GM10847 (cell line): ENCODE measurements around the gene ZNRD2.

Experiments used
- POLR2A ChIP-seq: IDR thresholded peaks from 2 replicates; pipeline ENCODE4 v1.6.1; 2011; ENCODE audit not compliant: insufficient read length; ENCODE audit errors: extremely low read depth

Gene ZNRD2

DNA sequence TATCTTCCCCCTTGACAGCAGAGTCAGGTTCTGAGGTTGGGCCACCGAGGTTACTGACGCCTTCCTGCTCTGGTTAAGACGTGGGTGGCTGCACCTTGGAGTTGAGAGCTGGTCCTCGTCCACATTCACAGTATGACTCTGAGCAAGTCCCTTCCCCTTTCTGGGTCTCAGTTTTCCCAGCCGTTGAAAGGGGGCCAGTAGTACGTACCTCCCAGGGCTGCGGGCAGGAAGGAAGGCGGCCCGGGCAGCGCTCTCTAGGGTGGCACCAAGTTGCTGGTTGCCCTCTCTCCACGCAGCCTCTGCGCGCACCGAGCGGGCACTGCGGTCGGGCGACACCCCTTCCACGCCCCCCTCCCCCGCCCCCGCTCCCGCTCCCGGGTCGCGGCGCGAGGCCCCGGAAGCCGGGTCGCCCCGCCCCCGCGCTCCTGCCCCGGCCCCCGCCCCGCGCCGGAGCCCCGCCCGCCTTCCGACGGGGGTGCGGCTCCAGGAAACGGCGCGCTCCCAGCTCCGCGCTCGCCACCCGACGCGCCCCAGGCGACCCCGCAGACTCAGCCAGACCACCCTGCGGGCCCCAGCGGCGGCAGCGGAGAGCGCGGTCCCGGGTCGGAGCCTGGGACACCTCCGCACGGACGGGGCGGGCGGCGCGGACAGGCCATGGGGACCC, 5.4 kb downstream of the ZNRD2 start, which contains the start of gene EHBP1L1:
Gene EHBP1L1 (plus strand): TSS at position 486 of the 664 bp plus-strand sequence. CDS start 250 bp downstream, outside the sequence.
- peak; percentile 26 for TF ChIP-seq POLR2A

DNA sequence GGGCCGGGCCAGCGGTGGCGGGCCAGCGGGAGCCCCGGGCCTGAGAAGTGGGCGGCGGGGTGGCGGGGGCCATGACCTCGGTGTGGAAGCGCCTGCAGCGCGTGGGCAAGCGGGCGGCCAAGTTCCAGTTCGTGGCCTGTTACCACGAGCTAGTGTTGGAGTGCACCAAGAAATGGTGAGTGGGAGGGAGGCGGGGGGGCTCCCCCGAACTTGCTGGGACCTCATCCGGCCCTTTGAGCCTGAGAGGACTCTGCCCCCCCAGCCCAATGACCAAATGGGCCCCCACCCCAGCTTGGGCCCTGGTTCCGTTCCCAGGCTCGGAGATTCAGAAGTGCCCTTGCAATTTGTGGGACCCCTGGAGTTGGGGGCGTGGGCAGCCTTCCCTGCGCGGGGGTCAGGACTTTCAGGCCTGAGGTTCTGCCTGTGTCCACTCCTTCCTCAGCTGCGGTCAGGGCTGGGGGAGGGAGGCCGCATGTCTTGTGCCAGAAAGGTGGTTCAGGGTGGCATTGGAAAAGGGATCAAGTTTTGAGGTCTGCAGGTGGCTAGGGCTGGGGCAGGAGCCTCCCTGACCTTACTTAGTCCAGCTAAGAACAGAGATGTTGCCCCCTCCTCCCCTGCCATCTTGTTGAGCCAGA, 6.1 kb downstream of the ZNRD2 start:
- TF ChIP-seq POLR2A = no peak

DNA sequence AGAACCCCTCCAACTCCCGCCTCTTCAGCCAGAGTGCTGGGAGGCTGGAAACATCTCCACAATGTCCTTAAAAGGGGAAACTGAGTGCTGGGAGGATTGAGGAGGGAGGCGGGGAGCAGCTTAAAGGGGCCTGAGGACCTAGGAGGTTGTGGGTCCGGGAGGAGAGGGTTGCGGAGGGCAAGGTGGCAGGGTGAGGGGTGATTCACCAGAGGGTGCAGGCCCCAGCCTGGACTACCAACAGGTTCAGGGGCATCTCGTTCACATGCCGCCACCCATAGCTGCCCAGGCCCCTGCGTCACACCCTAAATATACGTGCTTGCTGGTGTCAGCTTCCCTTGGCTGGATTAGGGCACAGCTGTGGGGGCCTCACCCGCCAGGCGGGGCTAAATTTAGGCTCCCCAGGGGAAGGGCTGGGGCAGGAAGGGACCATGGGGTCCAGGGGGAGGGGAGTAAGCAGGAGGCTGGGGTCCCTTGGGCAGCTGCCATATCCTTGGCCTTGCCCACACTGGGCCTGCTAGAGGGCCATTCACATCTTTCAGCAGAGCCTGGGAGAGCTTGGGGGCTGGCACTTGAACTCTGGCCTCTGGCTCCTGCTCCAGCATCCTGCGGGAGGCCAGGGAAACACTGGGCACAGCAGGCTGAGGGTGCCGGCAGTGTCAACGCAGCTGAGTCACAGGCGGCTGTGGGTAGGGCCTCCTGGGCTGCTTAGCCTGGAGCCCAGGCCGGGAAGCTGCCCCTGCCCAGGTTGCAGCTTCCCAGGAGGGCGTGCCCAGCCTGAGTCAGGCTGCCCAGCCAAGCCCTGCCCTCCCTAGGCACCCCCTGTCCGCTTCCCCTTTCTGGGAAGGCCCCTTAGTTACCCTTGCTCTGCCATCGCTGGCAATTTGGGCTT, 6.8 kb downstream of the ZNRD2 start:
- TF ChIP-seq POLR2A = no peak

DNA sequence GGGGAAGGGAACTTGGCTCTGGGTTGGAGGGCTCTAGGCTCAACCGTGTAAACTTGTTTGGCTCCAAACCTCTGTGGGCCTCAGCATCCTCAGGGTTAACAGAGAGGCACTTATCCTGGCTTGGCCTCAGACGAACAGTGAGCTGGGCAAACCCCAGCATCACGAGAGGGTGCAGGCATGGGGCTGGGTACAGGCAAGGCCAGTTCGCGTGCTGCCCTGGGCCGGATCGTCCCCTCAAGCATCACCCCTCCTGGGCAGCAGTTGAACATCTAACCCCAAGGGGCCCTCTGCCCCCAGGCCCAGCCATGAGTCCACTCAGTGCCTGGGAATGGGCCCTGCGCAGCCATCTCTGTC, 7.5 kb downstream of the ZNRD2 start:
- TF ChIP-seq POLR2A = no peak

- TF ChIP-seq POLR2A = no peak
These were observed 7.9 kb downstream of the ZNRD2 start for GRCh38 chr11:65578134-65578533.

DNA sequence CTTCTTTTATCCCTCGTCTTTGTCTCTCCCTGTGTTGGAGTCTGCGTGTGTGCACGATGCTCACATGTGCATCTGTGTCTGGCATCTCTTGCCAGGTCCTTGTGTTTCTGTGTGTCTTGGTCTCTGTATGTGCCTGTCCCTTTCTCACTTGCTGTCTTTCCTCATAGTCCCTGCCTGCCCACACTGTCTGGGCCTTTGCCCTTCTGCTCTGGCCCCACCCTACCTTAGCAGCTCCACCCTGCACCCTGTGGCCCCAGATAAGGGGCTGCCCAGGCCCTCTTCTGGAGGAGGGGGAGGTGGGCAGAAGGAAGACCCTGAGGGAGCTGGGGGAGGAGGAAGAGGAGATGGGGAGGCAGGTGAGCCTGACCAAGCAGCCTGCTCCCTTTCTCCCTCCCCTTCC, 8.4 kb downstream of the ZNRD2 start:
- TF ChIP-seq POLR2A = no peak

DNA sequence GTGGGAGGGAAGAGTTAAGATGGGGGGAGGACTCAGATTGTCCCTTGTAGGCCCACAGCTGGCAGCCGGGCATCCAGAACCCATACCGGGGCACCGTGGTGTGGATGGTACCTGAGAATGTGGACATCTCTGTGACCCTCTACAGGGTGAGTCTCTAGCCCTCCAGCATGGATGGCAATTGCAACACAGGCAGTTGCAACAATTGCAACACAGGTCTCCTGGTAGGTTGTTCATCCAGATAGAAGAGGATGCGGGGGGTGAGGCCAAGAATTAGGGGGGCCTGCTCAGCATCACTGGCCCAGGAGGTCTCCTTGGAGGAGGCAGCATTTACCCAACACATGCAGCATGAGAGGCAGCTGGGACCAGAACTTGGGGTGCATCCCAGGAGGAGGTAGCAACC, 9.0 kb downstream of the ZNRD2 start:
- TF ChIP-seq POLR2A = no peak

GRCh38 chr11:65580031-65580692, 9.9 kb downstream of the ZNRD2 start:
- TF ChIP-seq POLR2A = no peak

DNA sequence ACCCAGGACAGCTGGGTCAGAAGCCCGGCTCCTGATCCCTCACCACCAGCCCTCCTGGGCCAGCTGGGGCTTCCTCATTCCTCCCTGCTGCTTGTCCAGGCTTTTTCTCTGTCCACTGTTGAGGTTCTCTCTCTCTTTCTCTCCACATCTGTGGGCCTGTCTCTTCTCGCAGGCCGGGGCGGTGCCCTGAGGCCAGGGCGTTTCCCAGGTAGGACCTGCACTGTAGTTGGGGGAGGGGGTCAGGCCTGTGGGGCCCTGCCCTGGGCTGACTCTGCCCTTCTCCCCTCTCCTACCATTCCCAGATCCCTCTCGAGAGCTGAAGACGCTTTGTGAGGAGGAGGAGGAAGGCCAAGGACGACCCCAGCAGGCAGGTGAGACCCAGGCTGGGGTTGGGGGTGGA, 10.5 kb downstream of the ZNRD2 start:
- no peak for TF ChIP-seq POLR2A

DNA sequence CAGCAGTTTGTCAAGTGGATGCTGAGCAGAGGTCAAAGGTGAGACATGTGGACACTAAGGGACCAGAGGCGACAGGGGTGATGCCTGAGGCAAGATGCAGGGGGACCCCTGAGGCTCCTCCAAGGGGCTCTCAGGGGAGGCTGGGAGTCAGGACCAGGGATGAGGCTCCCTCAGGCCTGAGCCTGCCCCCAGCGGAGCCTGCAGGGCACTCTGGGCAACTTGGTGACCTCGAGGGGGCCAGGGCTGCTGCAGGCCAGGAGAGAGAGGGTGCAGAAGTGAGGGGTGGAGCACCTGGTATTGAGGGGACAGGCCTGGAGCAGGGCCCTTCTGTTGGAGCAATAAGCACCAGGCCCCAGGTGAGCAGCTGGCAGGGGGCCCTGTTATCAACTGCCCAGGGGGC, 11.7 kb downstream of the ZNRD2 start:
- TF ChIP-seq POLR2A = no peak

DNA sequence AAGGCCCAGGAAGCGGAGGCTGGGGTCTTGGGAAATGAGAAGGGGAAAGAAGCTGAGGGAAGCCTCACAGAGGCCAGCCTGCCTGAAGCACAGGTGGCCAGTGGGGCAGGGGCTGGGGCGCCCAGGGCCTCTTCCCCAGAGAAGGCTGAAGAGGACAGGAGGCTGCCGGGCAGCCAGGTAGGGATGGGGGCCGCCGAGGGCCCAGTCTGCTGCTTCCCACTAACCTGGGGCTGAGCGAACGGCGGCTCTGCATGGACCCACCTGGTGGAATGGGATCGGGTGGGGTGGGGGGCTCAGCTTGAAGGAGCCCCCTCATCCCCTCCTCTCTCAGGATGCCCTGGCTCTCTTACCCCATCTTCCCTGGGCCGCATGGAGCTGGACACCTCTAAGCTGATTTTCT, 13.3 kb downstream of the ZNRD2 start:
- no peak for TF ChIP-seq POLR2A

DNA sequence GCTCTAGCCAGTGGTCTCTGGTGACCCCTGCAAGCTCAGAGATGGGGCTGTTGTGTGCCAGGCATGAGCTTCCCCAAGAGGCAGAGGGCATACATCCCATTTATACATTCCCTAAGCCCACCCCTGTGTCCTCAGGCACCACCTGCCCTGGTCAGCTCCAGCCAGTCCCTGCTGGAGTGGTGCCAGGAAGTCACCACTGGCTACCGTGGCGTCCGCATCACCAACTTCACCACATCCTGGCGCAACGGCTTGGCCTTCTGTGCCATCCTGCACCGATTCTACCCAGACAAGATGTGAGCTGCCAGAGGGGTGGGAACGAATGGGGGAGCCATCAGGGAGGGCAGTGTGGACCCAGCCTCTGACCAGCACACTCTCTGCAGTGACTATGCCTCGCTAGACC, 13.8 kb downstream of the ZNRD2 start:
- no peak for TF ChIP-seq POLR2A

DNA sequence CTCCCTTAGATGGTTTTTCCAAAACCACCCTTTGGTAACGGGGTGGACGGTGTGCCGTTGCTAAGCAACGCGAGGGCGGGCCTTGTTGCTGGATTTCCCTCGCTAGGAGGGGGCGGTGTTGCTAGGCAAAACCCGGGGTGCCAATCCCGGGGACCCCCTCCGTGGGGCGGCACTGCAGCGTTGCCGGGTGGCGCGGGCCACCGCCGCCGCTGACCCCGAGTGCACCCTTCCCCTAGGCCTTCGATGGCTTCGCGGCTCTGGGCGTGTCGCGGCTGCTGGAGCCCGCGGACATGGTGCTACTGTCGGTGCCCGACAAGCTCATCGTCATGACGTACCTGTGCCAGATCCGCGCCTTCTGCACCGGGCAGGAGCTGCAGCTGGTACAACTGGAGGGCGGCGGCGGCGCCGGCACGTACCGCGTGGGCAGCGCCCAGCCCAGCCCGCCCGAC, 14.5 kb downstream of the ZNRD2 start:
- no peak for TF ChIP-seq POLR2A

- no peak for TF ChIP-seq POLR2A
These were observed 15.3 kb downstream of the ZNRD2 start for GRCh38 chr11:65585396-65586246.
